ENCODE measurements around the gene TXNIP.

The TXNIP gene

DNA sequence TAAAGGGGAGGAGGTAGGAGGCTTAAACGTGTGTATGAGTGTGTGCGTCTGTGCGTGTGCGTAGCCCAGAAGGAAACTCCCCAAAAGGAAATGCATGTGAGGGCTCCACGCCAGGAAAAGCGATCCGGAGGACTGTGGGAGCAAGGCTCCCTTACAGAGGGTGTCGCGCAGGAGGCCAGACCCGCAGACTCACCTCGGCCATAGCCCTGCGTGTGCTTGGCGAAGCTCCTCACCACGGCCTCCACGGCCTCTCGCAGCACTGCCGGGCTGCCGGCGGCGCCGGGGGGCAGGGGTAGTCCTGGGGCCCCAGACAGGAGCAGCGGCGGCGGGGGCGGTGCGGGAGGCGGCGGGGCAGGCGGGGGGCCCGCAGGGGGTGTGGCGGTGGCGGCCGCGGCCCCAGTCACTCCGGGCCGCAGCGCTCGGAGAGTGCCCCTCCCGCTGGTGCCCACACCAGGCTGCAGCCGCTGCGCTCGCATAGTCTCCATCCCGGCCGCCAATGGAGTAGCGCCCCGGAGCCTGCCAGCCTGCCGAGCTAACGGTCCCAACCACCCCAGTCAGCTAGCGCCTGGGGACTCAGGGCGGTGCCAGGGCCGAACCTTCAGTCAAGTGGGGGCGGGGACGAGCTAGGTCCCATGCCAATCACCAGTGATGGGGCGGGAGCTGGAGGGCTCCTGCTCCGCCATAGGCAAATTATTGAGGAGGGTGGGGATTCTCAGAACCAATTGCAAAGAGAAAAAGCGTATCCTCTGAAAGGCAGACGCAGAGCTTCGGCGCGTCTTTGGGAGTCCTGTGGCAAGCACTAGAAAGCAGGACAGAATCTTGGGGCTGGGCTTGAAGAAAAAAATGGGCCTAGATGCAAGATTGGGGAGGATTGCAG lies 38.7 kb downstream of the TXNIP start, which contains the start of gene LIX1L:
LIX1L (minus strand) TSS at position 575 of the 877 bp plus-strand sequence; CDS start at position 485, 90 bp downstream.
- peak within 1 kb of the TSS; percentile 72 to 74 for H3K4me3 ChIP-seq (ENCODE audit: low read depth in 1 of 2, low read length in 1 of 2)
- peaks cover 37% of the 10 kb centered on the region for H3K27me3 ChIP-seq
- TF ChIP-seq, protein P1, sequence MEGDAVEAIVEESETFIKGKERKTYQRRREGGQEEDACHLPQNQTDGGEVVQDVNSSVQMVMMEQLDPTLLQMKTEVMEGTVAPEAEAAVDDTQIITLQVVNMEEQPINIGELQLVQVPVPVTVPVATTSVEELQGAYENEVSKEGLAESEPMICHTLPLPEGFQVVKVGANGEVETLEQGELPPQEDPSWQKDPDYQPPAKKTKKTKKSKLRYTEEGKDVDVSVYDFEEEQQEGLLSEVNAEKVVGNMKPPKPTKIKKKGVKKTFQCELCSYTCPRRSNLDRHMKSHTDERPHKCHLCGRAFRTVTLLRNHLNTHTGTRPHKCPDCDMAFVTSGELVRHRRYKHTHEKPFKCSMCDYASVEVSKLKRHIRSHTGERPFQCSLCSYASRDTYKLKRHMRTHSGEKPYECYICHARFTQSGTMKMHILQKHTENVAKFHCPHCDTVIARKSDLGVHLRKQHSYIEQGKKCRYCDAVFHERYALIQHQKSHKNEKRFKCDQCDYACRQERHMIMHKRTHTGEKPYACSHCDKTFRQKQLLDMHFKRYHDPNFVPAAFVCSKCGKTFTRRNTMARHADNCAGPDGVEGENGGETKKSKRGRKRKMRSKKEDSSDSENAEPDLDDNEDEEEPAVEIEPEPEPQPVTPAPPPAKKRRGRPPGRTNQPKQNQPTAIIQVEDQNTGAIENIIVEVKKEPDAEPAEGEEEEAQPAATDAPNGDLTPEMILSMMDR (IDR thresholded peaks at IDR 0.05): no peak
- no peaks in the 10 kb centered on the region for H3K9me3 ChIP-seq
- H3K36me3 ChIP-seq: no peaks in the 10 kb centered on the region
- peak within 1 kb of the TSS; percentile 79 for H3K27ac ChIP-seq
- H3K4me1 ChIP-seq (ENCODE audit: control insufficient read depth in 1 of 2, insufficient read depth in 1 of 2, low read depth in 1 of 2, low read length in 1 of 2): peaks cover 58 to 68% of the 10 kb centered on the region in 2 experiments

DNA sequence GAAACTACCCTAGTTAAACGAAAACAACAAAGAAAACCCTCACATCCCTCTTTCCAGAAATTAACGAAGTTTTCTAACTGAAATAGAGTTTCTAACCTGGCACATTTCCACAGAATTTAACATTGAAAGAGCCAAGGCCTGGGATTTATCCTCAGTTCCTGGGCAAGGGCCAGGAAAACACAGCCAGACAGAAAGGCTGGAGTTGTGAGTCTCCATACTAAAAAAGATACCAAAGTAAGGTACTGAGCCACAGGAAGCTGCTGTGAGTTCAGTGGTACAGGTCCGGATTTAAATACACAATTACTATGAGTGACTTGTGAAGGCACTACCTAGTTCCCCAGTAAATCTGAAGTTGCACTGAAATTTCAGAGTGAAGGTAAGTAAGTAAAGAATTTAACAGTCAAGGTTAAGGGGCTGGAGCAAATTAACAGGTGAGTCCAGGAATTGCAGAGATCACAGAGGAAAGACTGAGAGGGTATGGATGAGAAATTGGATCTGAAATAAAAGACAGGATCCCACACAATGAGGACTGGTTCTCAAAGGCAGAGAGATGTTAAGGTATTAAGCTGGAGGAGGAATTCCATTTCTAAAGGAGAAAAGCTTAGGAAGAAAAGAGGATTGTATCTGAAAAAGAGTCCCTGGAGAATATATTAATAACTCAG lies 39.5 kb downstream of the TXNIP start:
- H3K4me3 ChIP-seq (ENCODE audit: low read depth in 1 of 2, low read length in 1 of 2): peak overlapping the region; percentile 72 to 74
- no peaks in the 10 kb centered on the region for H3K9me3 ChIP-seq
- H3K27me3 ChIP-seq: peaks cover 29% of the 10 kb centered on the region
- peaks cover 52 to 60% of the 10 kb centered on the region in 2 experiments for H3K4me1 ChIP-seq (ENCODE audit: control insufficient read depth in 1 of 2, insufficient read depth in 1 of 2, low read depth in 1 of 2, low read length in 1 of 2)
- H3K27ac ChIP-seq: peak overlapping the region; percentile 79
- no peaks in the 10 kb centered on the region for H3K36me3 ChIP-seq
- TF ChIP-seq, protein P1 (IDR thresholded peaks at IDR 0.05): no peak

DNA sequence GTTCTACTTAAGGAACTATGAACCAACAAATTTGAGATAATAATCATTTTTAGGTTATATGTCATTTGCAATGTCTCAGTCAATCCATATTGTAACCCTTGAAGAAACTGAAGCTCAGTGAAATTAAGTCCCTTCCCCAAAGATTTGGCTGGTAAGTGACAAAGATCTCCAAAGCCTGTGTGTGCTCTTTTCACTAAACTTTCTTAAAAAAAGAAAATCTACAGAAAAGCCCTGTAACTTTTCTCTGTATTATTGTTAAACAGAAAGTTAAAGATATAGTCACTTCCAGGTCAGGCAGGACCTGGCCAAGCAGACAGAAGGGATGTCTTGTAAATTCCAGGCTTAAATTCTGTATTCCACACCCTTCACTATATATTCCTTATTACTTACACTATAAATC lies 40.0 kb downstream of the TXNIP start:
- H3K27ac ChIP-seq: no peak overlapping the region
- H3K36me3 ChIP-seq: no peaks in the 10 kb centered on the region
- peak overlapping the region in 1 of 2 experiments; percentile 72 for H3K4me3 ChIP-seq (ENCODE audit: low read depth in 1 of 2, low read length in 1 of 2)
- TF ChIP-seq, protein P1 (IDR thresholded peaks at IDR 0.05): no peak
- peaks cover 24% of the 10 kb centered on the region for H3K27me3 ChIP-seq
- H3K9me3 ChIP-seq: no peaks in the 10 kb centered on the region
- H3K4me1 ChIP-seq (ENCODE audit: control insufficient read depth in 1 of 2, insufficient read depth in 1 of 2, low read depth in 1 of 2, low read length in 1 of 2): peaks cover 46 to 55% of the 10 kb centered on the region in 2 experiments

DNA sequence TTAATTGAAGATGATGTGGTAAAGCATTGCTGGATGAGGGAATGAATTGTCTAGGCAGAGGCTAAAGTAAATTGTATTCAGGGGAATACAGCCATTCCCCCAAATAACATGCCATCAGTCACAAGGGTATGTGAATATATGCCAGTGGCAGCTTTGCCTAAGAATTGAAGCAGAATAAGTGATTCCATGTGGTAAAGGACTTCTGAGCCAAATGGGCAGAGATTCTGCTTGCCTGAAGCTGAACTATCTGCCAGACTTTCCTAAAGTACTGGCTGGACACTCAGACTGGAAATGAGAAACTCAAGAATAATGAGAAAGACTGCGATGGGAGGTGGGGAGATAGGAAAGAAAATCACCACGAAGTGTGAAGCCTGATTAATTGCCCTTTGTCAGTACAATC lies 40.9 kb downstream of the TXNIP start:
- TF ChIP-seq, protein P1 (IDR thresholded peaks at IDR 0.05): no peak
- Histone ChIP-seq H3K4me3 (ENCODE audit: low read depth in 1 of 2, low read length in 1 of 2) (no peak overlapping the region), H3K36me3 (no peaks in the 10 kb centered on the region), H3K9me3 (no peaks in the 10 kb centered on the region), H3K4me1 (ENCODE audit: control insufficient read depth in 1 of 2, insufficient read depth in 1 of 2, low read depth in 1 of 2, low read length in 1 of 2) (peaks cover 37 to 46% of the 10 kb centered on the region in 2 experiments), H3K27ac (no peak overlapping the region), H3K27me3 (peaks cover 14% of the 10 kb centered on the region)

DNA sequence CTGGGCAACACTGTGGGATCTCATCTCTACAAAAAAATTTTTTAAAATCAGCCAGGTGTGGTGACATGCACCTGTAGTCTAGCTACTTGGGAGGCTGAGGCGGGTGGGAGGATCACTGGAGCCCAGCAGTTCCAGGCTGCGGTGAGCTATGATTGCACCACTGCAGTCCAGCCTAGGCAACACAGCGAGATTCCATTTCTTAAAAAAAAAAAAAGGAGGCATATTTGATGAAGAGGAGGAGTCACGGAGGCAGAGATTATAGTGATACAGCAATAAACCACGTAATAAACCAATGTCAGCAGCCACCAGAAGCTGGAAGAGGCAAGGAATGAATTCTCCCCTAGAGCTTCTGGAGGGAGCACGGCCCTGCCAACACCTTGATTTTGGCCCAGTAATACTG lies 42.5 kb downstream of the TXNIP start:
- Histone ChIP-seq H3K4me1 (ENCODE audit: control insufficient read depth in 1 of 2, insufficient read depth in 1 of 2, low read depth in 1 of 2, low read length in 1 of 2) (peaks cover 29 to 44% of the 10 kb centered on the region in 2 experiments), H3K27ac (no peak overlapping the region), H3K4me3 (ENCODE audit: low read depth in 1 of 2, low read length in 1 of 2) (no peak overlapping the region), H3K36me3 (no peaks in the 10 kb centered on the region), H3K27me3 (no peaks in the 10 kb centered on the region), H3K9me3 (no peaks in the 10 kb centered on the region)
- TF ChIP-seq, protein P1 (IDR thresholded peaks at IDR 0.05): no peak
